B cell (primary cell): ENCODE measurements around the gene SUOX.

Experiments used
- EZH2 ChIP-seq: IDR thresholded peaks from 2 replicates; pipeline ENCODE4 v1.6.1; 2012; ENCODE audit warnings: borderline replicate concordance, low read depth, mild to moderate bottlenecking, moderate library complexity, low read length; ENCODE audit not compliant: insufficient read depth, poor library complexity, severe bottlenecking
- TF ChIP-seq, protein P1 (sequence below): fragments of 200-600 bp; IDR thresholded peaks from one replicate; pipeline ENCODE4 v1.8.0; 2022; ENCODE audit warnings: antibody characterized with exemption, mild to moderate bottlenecking

DNA sequence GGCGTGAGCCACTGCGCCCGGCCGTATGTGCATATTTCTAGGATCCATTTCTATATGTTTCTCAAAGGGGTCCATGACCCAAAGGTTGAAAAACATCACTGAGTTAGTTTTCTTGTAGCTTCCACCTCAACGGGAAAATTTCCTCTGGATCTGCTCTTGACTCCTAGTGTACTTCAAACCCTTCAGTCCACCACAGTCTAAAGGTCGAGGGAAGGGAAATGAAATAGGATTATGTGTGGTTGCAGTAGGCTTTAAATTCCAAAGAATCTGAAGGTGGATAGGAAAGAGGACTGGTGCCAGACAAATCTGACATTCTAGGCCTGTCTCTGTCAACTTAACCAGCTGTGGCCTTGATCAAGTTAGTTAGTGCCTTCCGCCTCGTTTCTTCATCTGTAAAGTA lies 1.7 kb upstream of the SUOX start:
- TF ChIP-seq, protein P1, sequence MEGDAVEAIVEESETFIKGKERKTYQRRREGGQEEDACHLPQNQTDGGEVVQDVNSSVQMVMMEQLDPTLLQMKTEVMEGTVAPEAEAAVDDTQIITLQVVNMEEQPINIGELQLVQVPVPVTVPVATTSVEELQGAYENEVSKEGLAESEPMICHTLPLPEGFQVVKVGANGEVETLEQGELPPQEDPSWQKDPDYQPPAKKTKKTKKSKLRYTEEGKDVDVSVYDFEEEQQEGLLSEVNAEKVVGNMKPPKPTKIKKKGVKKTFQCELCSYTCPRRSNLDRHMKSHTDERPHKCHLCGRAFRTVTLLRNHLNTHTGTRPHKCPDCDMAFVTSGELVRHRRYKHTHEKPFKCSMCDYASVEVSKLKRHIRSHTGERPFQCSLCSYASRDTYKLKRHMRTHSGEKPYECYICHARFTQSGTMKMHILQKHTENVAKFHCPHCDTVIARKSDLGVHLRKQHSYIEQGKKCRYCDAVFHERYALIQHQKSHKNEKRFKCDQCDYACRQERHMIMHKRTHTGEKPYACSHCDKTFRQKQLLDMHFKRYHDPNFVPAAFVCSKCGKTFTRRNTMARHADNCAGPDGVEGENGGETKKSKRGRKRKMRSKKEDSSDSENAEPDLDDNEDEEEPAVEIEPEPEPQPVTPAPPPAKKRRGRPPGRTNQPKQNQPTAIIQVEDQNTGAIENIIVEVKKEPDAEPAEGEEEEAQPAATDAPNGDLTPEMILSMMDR, result no peak
- TF ChIP-seq EZH2, result no peak
